ENCODE measurements around the gene THAP11. TPM values are rescaled to one million over a fixed set of nuclear protein-coding genes. Genes with fewer than 3 reads are reported as not detected.

THAP11 gene
- total and polyA plus RNA-seq, 2 of the 13 experiments (the other 11 are each of a cell fraction or from before 2014, with no cell fraction given) = 44.2 to 53.4 TPM

DNA sequence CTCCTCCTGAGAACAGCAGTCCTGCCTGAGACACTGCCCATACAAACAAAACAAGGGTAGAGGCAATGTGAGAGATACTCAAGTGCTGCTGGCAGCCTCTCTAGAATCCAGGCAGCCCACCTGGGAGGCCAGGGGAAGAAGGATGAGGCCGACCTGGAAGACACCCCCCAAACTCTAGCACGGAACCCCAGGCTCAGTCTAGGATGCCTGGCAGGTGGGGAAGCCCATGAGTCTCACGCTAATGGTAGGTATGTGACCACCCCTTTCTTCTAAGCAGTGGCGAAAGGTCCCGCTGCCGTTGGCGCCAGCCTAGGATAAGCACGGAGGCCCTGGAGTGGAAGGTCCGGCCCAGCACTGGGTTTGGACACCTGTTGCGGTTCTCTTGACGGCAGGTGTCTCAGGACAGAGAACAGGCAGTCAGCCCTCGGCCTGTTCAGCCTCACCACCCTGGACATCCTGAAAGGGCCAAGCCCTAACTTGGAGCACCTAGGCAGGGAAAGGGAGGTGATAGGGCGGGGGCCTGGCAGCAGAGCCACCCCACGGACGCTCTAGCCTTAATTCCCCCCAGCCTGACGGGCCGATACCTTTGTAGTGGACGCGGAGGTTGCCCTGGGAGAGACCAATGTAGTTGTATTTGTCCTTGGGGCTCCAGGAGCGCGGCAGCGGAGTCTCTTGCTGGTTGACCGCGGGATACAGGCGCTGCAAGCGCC, 36.2 kb upstream of the THAP11 start (continued):
- no peak for TF ChIP-seq SMAD9 (CRISPR knock-in tag; IDR thresholded peaks at IDR 0.05)
- TF ChIP-seq NRL (CRISPR knock-in tag; IDR thresholded peaks at IDR 0.05; ENCODE audit: borderline replicate concordance) = peak; percentile 73; the same call in 1 of the 2 replicates
- TF ChIP-seq, protein P1, sequence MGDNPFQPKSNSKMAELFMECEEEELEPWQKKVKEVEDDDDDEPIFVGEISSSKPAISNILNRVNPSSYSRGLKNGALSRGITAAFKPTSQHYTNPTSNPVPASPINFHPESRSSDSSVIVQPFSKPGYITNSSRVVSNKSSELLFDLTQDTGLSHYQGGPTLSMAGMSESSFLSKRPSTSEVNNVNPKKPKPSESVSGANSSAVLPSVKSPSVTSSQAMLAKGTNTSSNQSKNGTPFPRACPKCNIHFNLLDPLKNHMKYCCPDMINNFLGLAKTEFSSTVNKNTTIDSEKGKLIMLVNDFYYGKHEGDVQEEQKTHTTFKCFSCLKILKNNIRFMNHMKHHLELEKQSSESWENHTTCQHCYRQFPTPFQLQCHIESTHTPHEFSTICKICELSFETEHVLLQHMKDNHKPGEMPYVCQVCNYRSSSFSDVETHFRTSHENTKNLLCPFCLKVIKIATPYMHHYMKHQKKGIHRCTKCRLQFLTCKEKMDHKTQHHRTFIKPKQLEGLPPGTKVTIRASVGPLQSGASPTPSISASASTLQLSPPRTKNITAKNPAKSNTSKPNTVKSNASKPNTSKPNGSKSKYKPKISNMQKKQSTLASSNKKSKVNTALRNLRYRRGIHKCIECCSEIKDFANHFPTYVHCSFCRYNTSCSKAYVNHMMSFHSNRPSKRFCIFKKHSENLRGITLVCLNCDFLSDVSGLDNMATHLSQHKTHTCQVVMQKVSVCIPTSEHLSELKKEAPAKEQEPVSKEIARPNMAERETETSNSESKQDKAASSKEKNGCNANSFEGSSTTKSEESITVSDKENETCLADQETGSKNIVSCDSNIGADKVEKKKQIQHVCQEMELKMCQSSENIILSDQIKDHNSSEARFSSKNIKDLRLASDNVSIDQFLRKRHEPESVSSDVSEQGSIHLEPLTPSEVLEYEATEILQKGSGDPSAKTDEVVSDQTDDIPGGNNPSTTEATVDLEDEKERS (CRISPR knock-in tag; IDR thresholded peaks at IDR 0.05) = 0 out of 2 replicates have a peak, but pooled peaks have one; percentile 14
- TF ChIP-seq DMAP1 (CRISPR knock-in tag; IDR thresholded peaks at IDR 0.05) = no peak
- TF ChIP-seq SMARCE1 (IDR thresholded peaks at IDR 0.05; ENCODE audit: borderline replicate concordance) = no peak
- TF ChIP-seq CAMTA2 (CRISPR knock-in tag; IDR thresholded peaks at IDR 0.05; ENCODE audit: borderline replicate concordance) = 0 out of 2 replicates have a peak, but pooled peaks have one; percentile 32
- 0 out of 2 replicates have a peak, but pooled peaks have one; percentile 18 for TF ChIP-seq ARNTL (CRISPR knock-in tag; IDR thresholded peaks at IDR 0.05)
- 0 out of 2 replicates have a peak, but pooled peaks have one; percentile 28 for TF ChIP-seq ZNF160 (CRISPR knock-in tag; IDR thresholded peaks at IDR 0.05)
- TF ChIP-seq ZNF598 (CRISPR knock-in tag; IDR thresholded peaks at IDR 0.05; ENCODE audit: borderline replicate concordance) = peak; percentile 77; the same call in 1 of the 2 replicates
- no peak for TF ChIP-seq ZNF234 (CRISPR knock-in tag; conservative IDR thresholded peaks at IDR 0.05)

Data from HepG2 (cell line).